SK-N-SH treated with all-trans-retinoic acid at 6 μM for 48 hours (cell line): Measurements from ENCODE around the gene DSCAM.

Source experiments
- ARNTL ChIP-seq: fragments of 450-650 bp; formaldehyde crosslinking; IDR thresholded peaks from 2 replicates; pipeline ENCODE4 v1.5.0; 2020; ENCODE audit warnings: low read depth, mild to moderate bottlenecking, moderate library complexity, borderline replicate concordance
- BACH2 ChIP-seq: fragments of 250-450 bp; sonication (Bioruptor Pico); IDR thresholded peaks from 2 replicates; pipeline ENCODE4 v1.9.0; 2021; ENCODE audit warnings: mild to moderate bottlenecking, borderline replicate concordance
- CSDC2 ChIP-seq: fragments of 250-450 bp; sonication (Bioruptor Pico); IDR thresholded peaks from 2 replicates; pipeline ENCODE4 v1.5.0; 2020; ENCODE audit warnings: mild to moderate bottlenecking, moderate library complexity
- OSR1 ChIP-seq: fragments of 250-450 bp; sonication (Bioruptor Pico); IDR thresholded peaks from 2 replicates; pipeline ENCODE4 v1.8.0; 2022; ENCODE audit warnings: moderate library complexity, mild to moderate bottlenecking, inconsistent platforms
- RARB ChIP-seq: fragments of 250-450 bp; sonication (Bioruptor Pico); IDR thresholded peaks from 2 replicates; pipeline ENCODE4 v1.8.0; 2021; ENCODE audit warnings: mild to moderate bottlenecking, moderate library complexity
- ZFP3 ChIP-seq: fragments of 250-450 bp; sonication (Bioruptor Pico); IDR thresholded peaks from 2 replicates; pipeline ENCODE4 v1.5.0; 2020; ENCODE audit warnings: mild to moderate bottlenecking, moderate library complexity
- ZNF565 ChIP-seq: fragments of 450-650 bp; formaldehyde crosslinking; conservative IDR thresholded peaks from 2 replicates; pipeline ENCODE4 v1.5.0; 2020; ENCODE audit warnings: low read depth, mild to moderate bottlenecking, moderate library complexity
- ZNF70 ChIP-seq: fragments of 450-650 bp; formaldehyde crosslinking; IDR thresholded peaks from 2 replicates; pipeline ENCODE4 v1.5.0; 2020; ENCODE audit warnings: mild to moderate bottlenecking, moderate library complexity
- ZNF8 ChIP-seq: fragments of 450-650 bp; formaldehyde crosslinking; IDR thresholded peaks from 2 replicates; pipeline ENCODE4 v1.5.0; 2020; ENCODE audit warnings: mild to moderate bottlenecking, moderate library complexity
- TF ChIP-seq, protein P1 (sequence below): fragments of 250-450 bp; sonication (Bioruptor Pico); IDR thresholded peaks from 2 replicates; pipeline ENCODE4 v1.8.0; 2020; ENCODE audit warnings: mild to moderate bottlenecking, moderate library complexity, borderline replicate concordance
- TF ChIP-seq, protein P2 (sequence below): fragments of 250-450 bp; sonication (Bioruptor Pico); IDR thresholded peaks from 2 replicates; pipeline ENCODE4 v1.8.0; 2021; ENCODE audit warnings: low read depth, mild to moderate bottlenecking, moderate library complexity, borderline replicate concordance
- TF ChIP-seq, protein P3 (sequence below): fragments of 250-450 bp; sonication (Bioruptor Pico); IDR thresholded peaks from 2 replicates; pipeline ENCODE4 v1.5.1; 2021; ENCODE audit warnings: mild to moderate bottlenecking, moderate library complexity

DNA sequence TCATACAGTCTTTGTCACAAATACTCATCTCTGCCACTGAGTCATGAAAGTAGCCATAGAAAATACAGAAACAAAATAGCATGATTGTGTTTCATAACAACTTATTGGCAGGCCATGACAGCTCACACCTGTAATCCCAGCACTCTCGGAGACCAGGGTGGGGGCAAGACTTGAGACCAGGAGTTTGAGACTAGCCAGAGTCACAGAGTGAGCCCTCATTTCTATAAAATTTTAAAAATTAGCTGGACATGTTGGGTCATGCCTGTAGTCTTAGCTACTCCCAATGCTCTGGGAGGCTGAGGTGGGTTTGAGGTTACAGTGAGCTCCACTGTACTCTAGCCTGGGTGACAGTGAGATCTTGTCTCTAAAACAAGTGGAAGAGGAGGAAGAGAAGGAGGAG, 568.6 kb downstream of the DSCAM start:
- TF ChIP-seq OSR1 (CRISPR knock-in tag) (no peak), ZNF8 (no peak), ZNF70 (CRISPR knock-in tag) (no peak), ARNTL (CRISPR knock-in tag) (no peak), ZFP3 (no peak), ZNF565 (CRISPR knock-in tag) (no peak), RARB (CRISPR knock-in tag) (no peak), CSDC2 (CRISPR knock-in tag) (no peak), BACH2 (CRISPR knock-in tag) (no peak)
- TF ChIP-seq, protein P1, sequence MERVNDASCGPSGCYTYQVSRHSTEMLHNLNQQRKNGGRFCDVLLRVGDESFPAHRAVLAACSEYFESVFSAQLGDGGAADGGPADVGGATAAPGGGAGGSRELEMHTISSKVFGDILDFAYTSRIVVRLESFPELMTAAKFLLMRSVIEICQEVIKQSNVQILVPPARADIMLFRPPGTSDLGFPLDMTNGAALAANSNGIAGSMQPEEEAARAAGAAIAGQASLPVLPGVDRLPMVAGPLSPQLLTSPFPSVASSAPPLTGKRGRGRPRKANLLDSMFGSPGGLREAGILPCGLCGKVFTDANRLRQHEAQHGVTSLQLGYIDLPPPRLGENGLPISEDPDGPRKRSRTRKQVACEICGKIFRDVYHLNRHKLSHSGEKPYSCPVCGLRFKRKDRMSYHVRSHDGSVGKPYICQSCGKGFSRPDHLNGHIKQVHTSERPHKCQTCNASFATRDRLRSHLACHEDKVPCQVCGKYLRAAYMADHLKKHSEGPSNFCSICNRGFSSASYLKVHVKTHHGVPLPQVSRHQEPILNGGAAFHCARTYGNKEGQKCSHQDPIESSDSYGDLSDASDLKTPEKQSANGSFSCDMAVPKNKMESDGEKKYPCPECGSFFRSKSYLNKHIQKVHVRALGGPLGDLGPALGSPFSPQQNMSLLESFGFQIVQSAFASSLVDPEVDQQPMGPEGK (CRISPR knock-in tag) = no peak
- TF ChIP-seq, protein P2, sequence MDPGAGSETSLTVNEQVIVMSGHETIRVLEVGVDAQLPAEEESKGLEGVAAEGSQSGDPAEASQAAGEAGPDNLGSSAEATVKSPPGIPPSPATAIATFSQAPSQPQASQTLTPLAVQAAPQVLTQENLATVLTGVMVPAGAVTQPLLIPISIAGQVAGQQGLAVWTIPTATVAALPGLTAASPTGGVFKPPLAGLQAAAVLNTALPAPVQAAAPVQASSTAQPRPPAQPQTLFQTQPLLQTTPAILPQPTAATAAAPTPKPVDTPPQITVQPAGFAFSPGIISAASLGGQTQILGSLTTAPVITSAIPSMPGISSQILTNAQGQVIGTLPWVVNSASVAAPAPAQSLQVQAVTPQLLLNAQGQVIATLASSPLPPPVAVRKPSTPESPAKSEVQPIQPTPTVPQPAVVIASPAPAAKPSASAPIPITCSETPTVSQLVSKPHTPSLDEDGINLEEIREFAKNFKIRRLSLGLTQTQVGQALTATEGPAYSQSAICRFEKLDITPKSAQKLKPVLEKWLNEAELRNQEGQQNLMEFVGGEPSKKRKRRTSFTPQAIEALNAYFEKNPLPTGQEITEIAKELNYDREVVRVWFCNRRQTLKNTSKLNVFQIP (CRISPR knock-in tag) = no peak
- TF ChIP-seq, protein P3, sequence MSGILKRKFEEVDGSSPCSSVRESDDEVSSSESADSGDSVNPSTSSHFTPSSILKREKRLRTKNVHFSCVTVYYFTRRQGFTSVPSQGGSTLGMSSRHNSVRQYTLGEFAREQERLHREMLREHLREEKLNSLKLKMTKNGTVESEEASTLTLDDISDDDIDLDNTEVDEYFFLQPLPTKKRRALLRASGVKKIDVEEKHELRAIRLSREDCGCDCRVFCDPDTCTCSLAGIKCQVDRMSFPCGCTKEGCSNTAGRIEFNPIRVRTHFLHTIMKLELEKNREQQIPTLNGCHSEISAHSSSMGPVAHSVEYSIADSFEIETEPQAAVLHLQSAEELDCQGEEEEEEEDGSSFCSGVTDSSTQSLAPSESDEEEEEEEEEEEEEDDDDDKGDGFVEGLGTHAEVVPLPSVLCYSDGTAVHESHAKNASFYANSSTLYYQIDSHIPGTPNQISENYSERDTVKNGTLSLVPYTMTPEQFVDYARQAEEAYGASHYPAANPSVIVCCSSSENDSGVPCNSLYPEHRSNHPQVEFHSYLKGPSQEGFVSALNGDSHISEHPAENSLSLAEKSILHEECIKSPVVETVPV (CRISPR knock-in tag) = no peak
